GM23338 (cell line): ENCODE results near the gene DDR2. TPM values are rescaled to one million over a fixed set of nuclear protein-coding genes. Genes with fewer than 3 reads are reported as not detected.

Source experiments
- ATAC-seq: fragments of 200-7000 bp; cut with Tn5 transposase; 3 replicates; pipeline ENCODE4 v1.9.1; 2020
- DNase-seq: peaks from one replicate; pipeline ENCODE4 v3.0.0-alpha.2; 2015; ENCODE audit warnings: low spot score
- H2AFZ ChIP-seq: fragments of 200-600 bp; sonication (generic); 2 replicates; pipeline ENCODE4 v1.8.0; 2016; ENCODE audit warnings: antibody characterized with exemption, mild to moderate bottlenecking, moderate library complexity
- H3F3A ChIP-seq: fragments of 200-600 bp; sonication (generic); replicated peaks from 2 replicates; pipeline ENCODE4 v1.8.0; 2017; ENCODE audit warnings: antibody characterized with exemption, mixed run types, low read depth
- H3K27ac ChIP-seq: fragments of 200-600 bp; sonication (generic); 2 replicates; pipeline ENCODE4 v1.6.1; 2016; ENCODE audit warnings: low read depth
- H3K27me3 ChIP-seq: fragments of 200-600 bp; sonication (generic); 2 replicates; pipeline ENCODE4 v1.8.0; 2016; ENCODE audit warnings: mild to moderate bottlenecking, mixed run types, moderate library complexity; ENCODE audit not compliant: insufficient read depth
- H3K36me3 ChIP-seq: fragments of 200-600 bp; sonication (generic); 2 replicates; pipeline ENCODE4 v1.8.0; 2016; ENCODE audit warnings: mild to moderate bottlenecking; ENCODE audit not compliant: insufficient read depth
- H3K4me1 ChIP-seq: fragments of 200-600 bp; sonication (generic); 2 replicates; pipeline ENCODE4 v1.8.0; 2016; ENCODE audit warnings: mild to moderate bottlenecking, moderate library complexity; ENCODE audit not compliant: insufficient read depth
- H3K4me2 ChIP-seq: fragments of 200-600 bp; sonication (generic); 2 replicates; pipeline ENCODE4 v1.7.1; 2017; ENCODE audit warnings: mixed run types
- H3K4me3 ChIP-seq: fragments of 200-600 bp; sonication (generic); 2 replicates; pipeline ENCODE4 v1.6.1; 2016; ENCODE audit warnings: mixed run types
- H3K79me2 ChIP-seq: fragments of 200-600 bp; sonication (generic); replicated peaks from 2 replicates; pipeline ENCODE4 v1.8.0; 2017; ENCODE audit warnings: mild to moderate bottlenecking; ENCODE audit not compliant: insufficient read depth
- H3K9me2 ChIP-seq: fragments of 200-600 bp; sonication (generic); 2 replicates; pipeline ENCODE4 v1.8.0; 2017; ENCODE audit not compliant: insufficient read depth
- H4K20me1 ChIP-seq: fragments of 200-600 bp; sonication (generic); replicated peaks from 2 replicates; pipeline ENCODE4 v1.8.0; 2017; ENCODE audit warnings: mild to moderate bottlenecking; ENCODE audit not compliant: insufficient read depth
- H3K27ac Mint-ChIP-seq: 2 replicates; pipeline ENCODE4 v1.8.0; 2020; ENCODE audit warnings: inconsistent platforms, mild to moderate bottlenecking, moderate library complexity, mixed read lengths
- H3K27me3 Mint-ChIP-seq: 3 replicates; pipeline ENCODE4 v1.8.0; 2022; ENCODE audit warnings: low read depth, mild to moderate bottlenecking, moderate library complexity, mixed read lengths, inconsistent platforms; ENCODE audit not compliant: insufficient read depth, poor library complexity
- H3K36me3 Mint-ChIP-seq: 3 replicates; pipeline ENCODE4 v1.8.0; 2021; ENCODE audit warnings: low read depth, mild to moderate bottlenecking, inconsistent platforms, moderate library complexity, mixed read lengths
- H3K4me1 Mint-ChIP-seq: 3 replicates; pipeline ENCODE4 v1.8.0; 2020; ENCODE audit warnings: mild to moderate bottlenecking, inconsistent platforms, mixed read lengths
- H3K4me3 Mint-ChIP-seq: 3 replicates; pipeline ENCODE4 v1.8.0; 2021; ENCODE audit warnings: moderate library complexity, mild to moderate bottlenecking, inconsistent platforms, mixed read lengths
- H3K9me3 Mint-ChIP-seq: 3 replicates; pipeline ENCODE4 v1.8.0; 2020; ENCODE audit warnings: moderate library complexity, mild to moderate bottlenecking, inconsistent platforms, mixed read lengths
- CREB1 ChIP-seq: fragments of 250-450 bp; sonication (Bioruptor Pico); IDR thresholded peaks from 2 replicates; pipeline ENCODE4 v1.5.0; 2020; ENCODE audit warnings: low read depth, mild to moderate bottlenecking, moderate library complexity
- ETS1 ChIP-seq: IDR thresholded peaks from 2 replicates; pipeline ENCODE4 v1.6.1; 2016; ENCODE audit warnings: antibody characterized with exemption
- EZH2 ChIP-seq: fragments of 200-600 bp; sonication (generic); IDR thresholded peaks from one replicate; pipeline ENCODE4 v1.8.0; 2017; ENCODE audit warnings: antibody characterized with exemption, mild to moderate bottlenecking, low read depth; ENCODE audit not compliant: unreplicated experiment
- EZH2phosphoT487 ChIP-seq: fragments of 200-600 bp; sonication (generic); IDR thresholded peaks from one replicate; pipeline ENCODE4 v1.8.1; 2018; ENCODE audit warnings: antibody characterized with exemption; ENCODE audit not compliant: unreplicated experiment
- NANOG ChIP-seq: IDR thresholded peaks from 2 replicates; pipeline ENCODE4 v1.6.1; 2016; ENCODE audit warnings: antibody characterized with exemption, borderline replicate concordance
- POLR2AphosphoS5 ChIP-seq: IDR thresholded peaks from 2 replicates; pipeline ENCODE4 v1.6.1; 2016; ENCODE audit warnings: antibody characterized with exemption, low read depth
- STAT1 ChIP-seq: IDR thresholded peaks from one replicate; pipeline ENCODE4 v1.6.1; 2016; ENCODE audit warnings: antibody characterized with exemption; ENCODE audit not compliant: unreplicated experiment
- ZNF114 ChIP-seq: fragments of 250-450 bp; sonication (Bioruptor Pico); IDR thresholded peaks from 2 replicates; pipeline ENCODE4 v1.5.0; 2020; ENCODE audit warnings: mild to moderate bottlenecking, moderate library complexity
- polyA plus RNA-seq: library from polyadenylated mRNA; unstranded; fragments of >200 nt; fragmentation: Nextera tagmentation; extraction: Ambion mirVana; gene quantifications from 2 replicates; pipeline ENCODE4 v1.2.1, GENCODE V29; 2016
- total RNA-seq: library from RNA; depleted of rRNA; stranded (reverse); fragments of >200 nt; shearing (Covaris generic); gene quantifications from 2 replicates; pipeline ENCODE4 v1.2.3, GENCODE V29; 2014
- TF ChIP-seq, protein P1 (sequence below): IDR thresholded peaks from one replicate; pipeline ENCODE4 v1.6.1; 2018; ENCODE audit warnings: antibody characterized with exemption; ENCODE audit not compliant: unreplicated experiment
- TF ChIP-seq, protein P2 (sequence below), 2 experiments: fragments of 200-600 bp in 1 of 2; sonication (generic) in 1 of 2; conservative IDR thresholded peaks; 2 replicates each; pipeline versions ENCODE4 v1.5.1 to v1.6.1; 2016 to 2017; ENCODE audit warnings: antibody characterized with exemption in 2 of 2, low read depth in 2 of 2, mild to moderate bottlenecking in 2 of 2, moderate library complexity in 1 of 2

Gene DDR2
- total and polyA plus RNA-seq, 2 experiments from 2014 or later = 0.66 to 1.8 TPM

DNA sequence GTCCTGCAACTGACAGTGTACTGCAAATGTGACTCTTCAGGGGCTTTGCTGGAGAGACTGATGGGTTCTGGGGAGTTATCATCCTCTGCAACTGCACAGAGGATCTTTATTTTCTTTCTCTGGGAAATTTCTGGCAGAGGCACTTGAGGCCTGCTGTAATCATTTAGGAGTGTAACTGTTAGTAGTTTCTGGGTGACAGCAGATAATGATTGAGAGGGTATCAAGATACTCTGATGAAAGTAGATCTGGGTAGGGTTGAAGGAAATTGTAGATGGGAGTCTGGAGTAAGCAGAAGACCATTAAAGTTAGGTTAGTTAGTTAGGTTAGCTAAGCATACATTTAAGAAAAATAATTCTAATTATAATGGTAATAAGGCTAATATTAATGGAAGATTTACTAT lies 11.0 kb upstream of the DDR2 start:
- Mint-ChIP-seq H3K27ac (no peak overlapping the region), H3K27me3 (peaks cover 2% of the 10 kb centered on the region), H3K4me3 (no peak overlapping the region), H3K4me1 (no peaks in the 10 kb centered on the region; the same call in 2 of the 3 replicates), H3K9me3 (peaks cover 18% of the 10 kb centered on the region), H3K36me3 (peaks cover 13% of the 10 kb centered on the region)
- Histone ChIP-seq H3K27me3 (no peaks in the 10 kb centered on the region), H3K4me2 (no peak overlapping the region), H3F3A (no peaks in the 10 kb centered on the region), H3K36me3 (peaks cover 6% of the 10 kb centered on the region), H3K4me1 (no peaks in the 10 kb centered on the region), H3K79me2 (no peaks in the 10 kb centered on the region), H2AFZ (no peak overlapping the region), H4K20me1 (no peaks in the 10 kb centered on the region), H3K27ac (no peak overlapping the region), H3K4me3 (no peak overlapping the region), H3K9me2 (0 out of 2 replicates have a peak, but pooled peaks cover 3% of the 10 kb centered on the region)
- TF ChIP-seq, protein P1, sequence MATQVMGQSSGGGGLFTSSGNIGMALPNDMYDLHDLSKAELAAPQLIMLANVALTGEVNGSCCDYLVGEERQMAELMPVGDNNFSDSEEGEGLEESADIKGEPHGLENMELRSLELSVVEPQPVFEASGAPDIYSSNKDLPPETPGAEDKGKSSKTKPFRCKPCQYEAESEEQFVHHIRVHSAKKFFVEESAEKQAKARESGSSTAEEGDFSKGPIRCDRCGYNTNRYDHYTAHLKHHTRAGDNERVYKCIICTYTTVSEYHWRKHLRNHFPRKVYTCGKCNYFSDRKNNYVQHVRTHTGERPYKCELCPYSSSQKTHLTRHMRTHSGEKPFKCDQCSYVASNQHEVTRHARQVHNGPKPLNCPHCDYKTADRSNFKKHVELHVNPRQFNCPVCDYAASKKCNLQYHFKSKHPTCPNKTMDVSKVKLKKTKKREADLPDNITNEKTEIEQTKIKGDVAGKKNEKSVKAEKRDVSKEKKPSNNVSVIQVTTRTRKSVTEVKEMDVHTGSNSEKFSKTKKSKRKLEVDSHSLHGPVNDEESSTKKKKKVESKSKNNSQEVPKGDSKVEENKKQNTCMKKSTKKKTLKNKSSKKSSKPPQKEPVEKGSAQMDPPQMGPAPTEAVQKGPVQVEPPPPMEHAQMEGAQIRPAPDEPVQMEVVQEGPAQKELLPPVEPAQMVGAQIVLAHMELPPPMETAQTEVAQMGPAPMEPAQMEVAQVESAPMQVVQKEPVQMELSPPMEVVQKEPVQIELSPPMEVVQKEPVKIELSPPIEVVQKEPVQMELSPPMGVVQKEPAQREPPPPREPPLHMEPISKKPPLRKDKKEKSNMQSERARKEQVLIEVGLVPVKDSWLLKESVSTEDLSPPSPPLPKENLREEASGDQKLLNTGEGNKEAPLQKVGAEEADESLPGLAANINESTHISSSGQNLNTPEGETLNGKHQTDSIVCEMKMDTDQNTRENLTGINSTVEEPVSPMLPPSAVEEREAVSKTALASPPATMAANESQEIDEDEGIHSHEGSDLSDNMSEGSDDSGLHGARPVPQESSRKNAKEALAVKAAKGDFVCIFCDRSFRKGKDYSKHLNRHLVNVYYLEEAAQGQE = no peak
- TF ChIP-seq, protein P2, sequence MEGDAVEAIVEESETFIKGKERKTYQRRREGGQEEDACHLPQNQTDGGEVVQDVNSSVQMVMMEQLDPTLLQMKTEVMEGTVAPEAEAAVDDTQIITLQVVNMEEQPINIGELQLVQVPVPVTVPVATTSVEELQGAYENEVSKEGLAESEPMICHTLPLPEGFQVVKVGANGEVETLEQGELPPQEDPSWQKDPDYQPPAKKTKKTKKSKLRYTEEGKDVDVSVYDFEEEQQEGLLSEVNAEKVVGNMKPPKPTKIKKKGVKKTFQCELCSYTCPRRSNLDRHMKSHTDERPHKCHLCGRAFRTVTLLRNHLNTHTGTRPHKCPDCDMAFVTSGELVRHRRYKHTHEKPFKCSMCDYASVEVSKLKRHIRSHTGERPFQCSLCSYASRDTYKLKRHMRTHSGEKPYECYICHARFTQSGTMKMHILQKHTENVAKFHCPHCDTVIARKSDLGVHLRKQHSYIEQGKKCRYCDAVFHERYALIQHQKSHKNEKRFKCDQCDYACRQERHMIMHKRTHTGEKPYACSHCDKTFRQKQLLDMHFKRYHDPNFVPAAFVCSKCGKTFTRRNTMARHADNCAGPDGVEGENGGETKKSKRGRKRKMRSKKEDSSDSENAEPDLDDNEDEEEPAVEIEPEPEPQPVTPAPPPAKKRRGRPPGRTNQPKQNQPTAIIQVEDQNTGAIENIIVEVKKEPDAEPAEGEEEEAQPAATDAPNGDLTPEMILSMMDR (conservative IDR thresholded peaks at IDR 0.05; ENCODE audit: low read depth in 2 of 2) = no peak
- ATAC-seq (no peak), DNase-seq (no peak)

GRCh38 chr1:162625679-162626078 lies 6.6 kb upstream of the DDR2 start:
- Histone ChIP-seq H3K4me1 (no peaks in the 10 kb centered on the region), H3K27me3 (no peaks in the 10 kb centered on the region), H3K79me2 (no peaks in the 10 kb centered on the region), H3K9me2 (0 out of 2 replicates have a peak, but pooled peaks cover 3% of the 10 kb centered on the region), H4K20me1 (no peaks in the 10 kb centered on the region), H3K4me2 (no peak overlapping the region), H3K4me3 (no peak overlapping the region), H3F3A (no peaks in the 10 kb centered on the region), H3K36me3 (no peaks in the 10 kb centered on the region), H2AFZ (no peak overlapping the region), H3K27ac (no peak overlapping the region)
- Mint-ChIP-seq H3K36me3 (no peaks in the 10 kb centered on the region), H3K27ac (no peak overlapping the region), H3K9me3 (no peaks in the 10 kb centered on the region), H3K4me1 (no peaks in the 10 kb centered on the region; the same call in 2 of the 3 replicates), H3K4me3 (no peak overlapping the region), H3K27me3 (peaks cover 2% of the 10 kb centered on the region)
- no peak for ATAC-seq
- DNase-seq = no peak
- TF ChIP-seq ZNF114 (CRISPR knock-in tag) = no peak
- no peak for TF ChIP-seq ETS1
- TF ChIP-seq, protein P2 (conservative IDR thresholded peaks at IDR 0.05; ENCODE audit: low read depth in 2 of 2) = no peak
- no peak for TF ChIP-seq EZH2
- no peak for TF ChIP-seq POLR2AphosphoS5
- TF ChIP-seq STAT1 = no peak
- TF ChIP-seq NANOG = no peak
- no peak for TF ChIP-seq CREB1 (CRISPR knock-in tag)
- TF ChIP-seq EZH2phosphoT487 = no peak
